ENCODE results near the gene UBTD1.

Gene UBTD1

DNA sequence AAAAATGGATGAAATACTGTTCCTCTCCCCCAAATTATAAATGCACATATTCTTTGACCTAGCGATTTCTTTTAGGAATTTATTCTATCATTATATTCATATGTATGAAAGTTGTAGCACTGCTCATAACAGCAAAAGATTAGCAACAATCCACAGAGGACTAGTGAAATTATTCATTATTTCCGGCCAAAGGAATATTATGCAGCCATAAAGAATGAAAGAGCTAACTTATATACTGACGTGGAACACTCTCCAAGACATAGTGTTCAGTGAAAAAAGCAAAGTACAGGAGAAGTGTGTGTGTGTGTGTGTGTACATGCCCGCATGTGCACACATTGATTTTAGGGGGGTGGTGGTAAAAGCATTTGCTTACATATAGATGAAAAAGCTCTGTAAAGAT is 23.8 kb upstream of the UBTD1 start:
- TF ChIP-seq, protein P1, sequence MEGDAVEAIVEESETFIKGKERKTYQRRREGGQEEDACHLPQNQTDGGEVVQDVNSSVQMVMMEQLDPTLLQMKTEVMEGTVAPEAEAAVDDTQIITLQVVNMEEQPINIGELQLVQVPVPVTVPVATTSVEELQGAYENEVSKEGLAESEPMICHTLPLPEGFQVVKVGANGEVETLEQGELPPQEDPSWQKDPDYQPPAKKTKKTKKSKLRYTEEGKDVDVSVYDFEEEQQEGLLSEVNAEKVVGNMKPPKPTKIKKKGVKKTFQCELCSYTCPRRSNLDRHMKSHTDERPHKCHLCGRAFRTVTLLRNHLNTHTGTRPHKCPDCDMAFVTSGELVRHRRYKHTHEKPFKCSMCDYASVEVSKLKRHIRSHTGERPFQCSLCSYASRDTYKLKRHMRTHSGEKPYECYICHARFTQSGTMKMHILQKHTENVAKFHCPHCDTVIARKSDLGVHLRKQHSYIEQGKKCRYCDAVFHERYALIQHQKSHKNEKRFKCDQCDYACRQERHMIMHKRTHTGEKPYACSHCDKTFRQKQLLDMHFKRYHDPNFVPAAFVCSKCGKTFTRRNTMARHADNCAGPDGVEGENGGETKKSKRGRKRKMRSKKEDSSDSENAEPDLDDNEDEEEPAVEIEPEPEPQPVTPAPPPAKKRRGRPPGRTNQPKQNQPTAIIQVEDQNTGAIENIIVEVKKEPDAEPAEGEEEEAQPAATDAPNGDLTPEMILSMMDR (IDR thresholded peaks at IDR 0.05), result no peak

DNA sequence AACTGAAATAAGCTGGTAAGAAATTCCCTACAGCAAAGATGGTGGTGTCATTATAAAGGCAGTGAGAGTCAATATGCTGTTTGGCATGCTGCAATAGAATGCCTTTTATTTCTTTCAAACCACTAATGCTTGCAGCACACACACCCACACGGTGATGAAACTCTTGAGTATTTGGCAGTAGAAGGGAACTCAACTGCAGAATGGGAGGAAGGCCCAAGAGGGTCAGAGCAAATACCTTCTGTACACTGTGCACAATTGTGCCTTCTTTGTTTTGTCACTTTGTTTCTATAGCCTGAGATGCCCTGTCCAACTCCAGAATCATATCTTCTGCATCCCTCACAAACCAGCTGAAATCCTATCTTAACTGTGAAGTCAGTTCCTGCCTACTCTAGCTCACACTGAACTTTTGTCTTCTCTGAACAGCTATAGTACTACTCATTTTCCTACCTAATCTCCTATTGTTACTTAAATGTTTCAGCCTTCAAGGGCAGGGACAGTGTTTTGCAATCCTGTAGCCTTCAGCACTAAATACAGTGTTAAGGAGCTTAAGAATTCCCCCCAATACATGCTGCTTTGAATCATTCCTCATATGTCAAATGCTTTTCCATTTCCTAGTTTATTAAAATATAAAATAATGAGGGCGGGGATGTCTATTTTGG is 22.7 kb upstream of the UBTD1 start:
- TF ChIP-seq, protein P1 (IDR thresholded peaks at IDR 0.05), result no peak

DNA sequence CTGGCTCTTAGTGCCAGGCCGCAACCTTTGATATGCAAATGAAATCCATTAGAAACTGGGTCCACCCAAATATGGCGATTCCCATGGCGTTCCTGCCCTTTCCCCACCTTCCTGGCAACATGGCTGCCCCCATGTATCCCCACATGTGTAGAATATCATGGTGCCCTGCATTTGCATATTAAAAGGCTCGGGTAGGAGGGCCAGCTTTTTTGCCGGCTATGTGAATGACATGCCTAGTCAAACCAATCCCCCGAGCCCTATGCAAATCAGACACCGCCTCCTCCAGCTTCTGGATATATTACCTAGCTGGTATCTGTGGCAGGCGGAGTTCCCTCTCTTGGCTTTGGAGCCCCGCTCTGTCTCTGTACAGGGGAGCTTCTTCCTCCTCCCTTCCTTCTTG is 18.8 kb upstream of the UBTD1 start:
- TF ChIP-seq, protein P1 (IDR thresholded peaks at IDR 0.05), result no peak

DNA sequence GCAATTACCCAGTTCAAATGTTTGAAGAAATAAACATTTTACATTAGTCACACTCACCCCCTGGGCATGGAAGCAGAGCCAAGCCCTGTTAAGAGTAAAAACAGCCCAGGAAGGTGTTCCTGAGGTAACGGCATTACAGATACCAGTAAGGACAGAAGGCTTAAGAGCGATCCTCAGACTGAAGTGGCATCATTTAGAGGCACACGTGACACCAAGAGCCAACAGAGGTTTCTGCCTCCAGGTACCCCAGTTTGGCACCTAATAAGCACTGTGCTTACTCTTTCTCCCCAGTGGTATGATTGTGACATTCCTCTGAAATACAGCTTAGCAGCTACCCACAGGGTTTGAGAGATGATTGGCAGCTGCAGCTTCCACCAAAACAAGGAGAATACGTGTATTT is 17.7 kb upstream of the UBTD1 start:
- TF ChIP-seq, protein P1 (IDR thresholded peaks at IDR 0.05), result no peak

DNA sequence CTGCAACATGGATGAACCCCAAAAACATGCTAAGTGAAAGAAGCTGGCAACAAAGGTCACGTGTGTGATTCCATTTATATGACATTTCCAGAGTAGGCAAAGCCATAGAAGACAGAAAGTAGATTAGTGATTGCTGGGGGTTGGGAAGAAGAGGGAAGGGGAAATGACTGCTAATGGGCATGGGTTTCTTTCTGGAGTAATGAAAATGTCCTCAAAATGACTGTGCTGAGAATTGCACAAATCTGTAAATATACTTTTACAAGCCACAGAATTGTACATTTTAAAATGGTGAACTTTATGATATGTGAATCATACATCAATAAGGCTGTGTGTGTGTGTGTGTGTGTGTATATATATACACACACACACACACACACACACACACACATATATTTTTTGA is 16.3 kb upstream of the UBTD1 start:
- TF ChIP-seq, protein P1 (IDR thresholded peaks at IDR 0.05), result no peak

DNA sequence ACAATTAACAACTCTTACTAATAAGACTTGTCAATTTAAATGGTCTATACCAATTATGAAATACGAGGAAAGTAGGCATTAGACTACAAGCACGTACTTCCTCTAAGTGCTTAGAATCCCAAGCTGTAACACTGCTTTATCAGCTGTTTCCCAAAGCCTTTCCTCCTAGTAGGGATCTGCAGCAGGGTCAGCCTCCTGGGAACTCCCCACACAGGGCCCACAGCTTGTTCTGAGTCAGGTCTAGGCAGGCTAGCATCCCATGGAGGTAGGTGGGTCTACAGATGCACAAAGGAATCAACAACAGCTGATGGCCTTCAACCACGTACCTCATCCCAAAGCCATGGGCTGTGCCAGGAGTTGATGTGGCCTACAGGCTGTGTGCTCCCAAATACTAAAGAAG is 15.2 kb upstream of the UBTD1 start:
- TF ChIP-seq, protein P1 (IDR thresholded peaks at IDR 0.05), result no peak

DNA sequence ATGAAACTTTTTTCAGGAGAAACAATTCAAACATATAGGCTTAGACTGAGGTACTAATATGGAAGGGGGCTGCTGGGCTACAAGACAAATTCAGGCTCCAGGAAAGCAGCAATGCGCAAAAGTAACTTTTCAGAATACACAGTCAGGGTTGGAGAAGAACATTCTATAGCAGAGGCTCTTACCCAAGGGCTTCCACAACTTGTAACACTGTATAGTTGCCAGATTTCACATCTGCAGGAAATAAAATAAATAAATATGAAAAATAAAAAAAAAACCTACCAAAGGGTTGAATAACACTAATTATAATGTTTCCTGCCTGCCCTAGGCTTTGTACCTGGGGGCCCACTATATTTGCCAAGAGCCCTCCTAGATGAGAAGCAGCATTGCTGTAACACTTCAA is 14.8 kb upstream of the UBTD1 start:
- TF ChIP-seq, protein P1 (IDR thresholded peaks at IDR 0.05), result no peak

All from LNCAP (cell line).